Mesenchymal stem cell (in vitro differentiated cells and primary cell): ENCODE data around the gene NDST1.
A peak's percentile ranks its signal among the peaks of the same experiment; 100 is the strongest.

ENCODE experiments used
- DNase-seq: peaks from one replicate; pipeline ENCODE4 v3.0.0-alpha.2; 2013
- H2AFZ ChIP-seq: one replicate; pipeline ENCODE4 v1.6.1; 2013; ENCODE audit warnings: low read depth, mild to moderate bottlenecking, control low read depth, inconsistent platforms, low read length, moderate library complexity
- H2AK5ac ChIP-seq: 2 replicates; pipeline ENCODE4 v1.6.1; 2013; ENCODE audit warnings: low read length, moderate library complexity, mild to moderate bottlenecking, inconsistent platforms; ENCODE audit not compliant: severe bottlenecking
- H2BK120ac ChIP-seq: one replicate; pipeline ENCODE4 v1.6.1; 2013; ENCODE audit warnings: low read depth, mild to moderate bottlenecking, inconsistent platforms, low read length, moderate library complexity
- H2BK12ac ChIP-seq, 2 experiments: one replicate each; pipeline ENCODE4 v1.6.1; 2013; ENCODE audit warnings: inconsistent platforms in 2 of 2, low read length in 2 of 2, mild to moderate bottlenecking in 2 of 2, moderate library complexity in 2 of 2, control low read depth in 1 of 2
- H2BK15ac ChIP-seq: one replicate; pipeline ENCODE4 v1.6.1; 2013; ENCODE audit warnings: mild to moderate bottlenecking, low read depth, inconsistent platforms; ENCODE audit not compliant: poor library complexity, severe bottlenecking
- H2BK5ac ChIP-seq: 2 replicates; pipeline ENCODE4 v1.6.1; 2013; ENCODE audit warnings: low read depth, mild to moderate bottlenecking, low read length, control low read depth, inconsistent platforms; ENCODE audit not compliant: poor library complexity, severe bottlenecking
- H3K14ac ChIP-seq, 2 experiments: one replicate each; pipeline ENCODE4 v1.6.1; 2013; ENCODE audit warnings: inconsistent platforms in 2 of 2, low read length in 2 of 2, control low read depth in 1 of 2, mild to moderate bottlenecking in 1 of 2, moderate library complexity in 1 of 2
- H3K18ac ChIP-seq, 2 experiments: one replicate each; pipeline ENCODE4 v1.6.1; 2013; ENCODE audit warnings: inconsistent platforms in 2 of 2, low read length in 2 of 2, control low read depth in 1 of 2, low read depth in 1 of 2, mild to moderate bottlenecking in 1 of 2
- H3K23ac ChIP-seq, 2 experiments: one replicate each; pipeline ENCODE4 v1.6.1; 2013; ENCODE audit warnings: inconsistent platforms in 2 of 2, low read length in 2 of 2, mild to moderate bottlenecking in 2 of 2, moderate library complexity in 2 of 2, control low read depth in 1 of 2
- H3K27ac ChIP-seq: 2 replicates; pipeline ENCODE4 v1.5.1; 2013; ENCODE audit warnings: mild to moderate bottlenecking, moderate library complexity, low read length, control low read depth, inconsistent platforms; ENCODE audit not compliant: poor library complexity, severe bottlenecking
- H3K27me3 ChIP-seq, 2 experiments: 2 replicates each; pipeline versions ENCODE4 v1.6.1 to v1.7.0; 2013; ENCODE audit warnings: low read length in 2 of 2, mild to moderate bottlenecking in 2 of 2, moderate library complexity in 2 of 2, control low read depth in 1 of 2, inconsistent platforms in 1 of 2; ENCODE audit not compliant: control insufficient read depth in 1 of 2, insufficient read depth in 1 of 2
- H3K36me3 ChIP-seq, 2 experiments: 2 replicates each; pipeline versions ENCODE4 v1.6.1 to v1.7.0; 2013; ENCODE audit warnings: low read length in 2 of 2, control low read depth in 1 of 2, inconsistent platforms in 1 of 2, low read depth in 1 of 2, mild to moderate bottlenecking in 1 of 2; ENCODE audit not compliant: insufficient read depth in 2 of 2, control insufficient read depth in 1 of 2
- H3K4ac ChIP-seq, 2 experiments: one replicate each; pipeline ENCODE4 v1.6.1; 2013; ENCODE audit warnings: inconsistent platforms in 2 of 2, low read length in 2 of 2, mild to moderate bottlenecking in 2 of 2, moderate library complexity in 2 of 2, control low read depth in 1 of 2, low read depth in 1 of 2
- H3K4me1 ChIP-seq: 2 replicates; pipeline ENCODE4 v1.6.1; 2013; ENCODE audit warnings: low read depth, low read length, control low read depth; ENCODE audit not compliant: control insufficient read depth, insufficient read depth
- H3K4me2 ChIP-seq: 2 replicates; pipeline ENCODE4 v1.6.1; 2013; ENCODE audit warnings: low read length, mild to moderate bottlenecking, inconsistent platforms; ENCODE audit not compliant: poor library complexity, severe bottlenecking
- H3K4me3 ChIP-seq, 2 experiments: 2 replicates each; pipeline versions ENCODE4 v1.5.1 to v1.7.0; 2013; ENCODE audit warnings: low read length in 2 of 2, mild to moderate bottlenecking in 2 of 2, control low read depth in 1 of 2, low read depth in 1 of 2; ENCODE audit not compliant: insufficient read depth in 1 of 2
- H3K79me1 ChIP-seq: replicated peaks from 2 replicates; pipeline ENCODE4 v1.6.1; 2013; ENCODE audit warnings: mild to moderate bottlenecking, control low read depth, low read length, inconsistent platforms; ENCODE audit not compliant: poor library complexity, severe bottlenecking
- H3K9ac ChIP-seq: 2 replicates; pipeline ENCODE4 v1.7.0; 2013; ENCODE audit warnings: mild to moderate bottlenecking, low read length, moderate library complexity
- H3K9me3 ChIP-seq: 2 replicates; pipeline ENCODE4 v1.7.0; 2013; ENCODE audit warnings: mild to moderate bottlenecking, low read length; ENCODE audit not compliant: control insufficient read depth
- H4K8ac ChIP-seq: one replicate; pipeline ENCODE4 v1.6.1; 2013; ENCODE audit warnings: inconsistent platforms, mild to moderate bottlenecking, low read length, moderate library complexity
- H4K91ac ChIP-seq: one replicate; pipeline ENCODE4 v1.6.1; 2013; ENCODE audit warnings: mild to moderate bottlenecking, low read length, inconsistent platforms
- WGBS: methylation state at CpG from one replicate; pipeline ENCODE4 v1.1.7; 2013; ENCODE audit warnings: mixed read lengths; 5-methylcytosine and 5-hydroxymethylcytosine counted together

NDST1 gene

DNA sequence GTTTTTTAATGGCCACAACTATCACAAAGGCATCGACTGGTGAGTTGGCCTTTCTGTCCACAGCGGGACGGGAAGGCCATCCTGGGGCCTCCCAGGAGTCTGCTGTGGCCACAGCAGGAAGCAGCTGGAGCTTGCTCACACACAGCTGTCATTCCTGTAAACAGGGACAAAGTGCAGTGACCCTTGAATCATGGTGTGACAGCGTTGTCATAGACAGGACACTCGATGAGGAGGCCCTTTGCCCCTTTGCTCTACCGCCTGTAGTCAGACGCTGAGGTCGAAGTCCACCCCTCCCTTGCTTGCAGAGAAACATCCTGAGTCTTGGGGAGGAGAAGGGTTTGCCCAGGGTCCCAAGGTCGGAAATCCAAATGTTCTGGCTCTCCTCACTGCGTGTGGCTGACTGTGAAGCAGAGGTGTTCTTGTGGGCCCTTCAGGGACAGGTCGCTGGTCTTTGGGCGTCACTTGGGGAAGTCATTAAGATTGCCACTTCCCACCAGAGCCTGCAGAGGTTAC is 35.1 kb downstream of the NDST1 start:
- Histone ChIP-seq H3K27me3 (no peaks in the 10 kb centered on the region), H3K4ac (peak overlapping the region in 1 of 2 experiments; percentile 11), H3K79me1 (peaks cover 49% of the 10 kb centered on the region), H3K27ac (peak overlapping the region; percentile 30), H2AFZ (no peak overlapping the region), H4K91ac (no peak overlapping the region), H3K23ac (no peak overlapping the region), H2BK12ac (peak overlapping the region in 1 of 2 experiments; percentile 55), H2BK5ac (no peak overlapping the region), H3K9me3 (no peaks in the 10 kb centered on the region), H3K14ac (peak overlapping the region in 1 of 2 experiments; percentile 66), H3K4me3 (no peak overlapping the region), H3K4me1 (peaks cover 48% of the 10 kb centered on the region), H2BK15ac (no peak overlapping the region), H2AK5ac (peak overlapping the region; percentile 0), H2BK120ac (no peak overlapping the region), H3K18ac (peak overlapping the region in 1 of 2 experiments; percentile 28), H3K36me3 (peaks cover 85 to 93% of the 10 kb centered on the region in 2 experiments), H3K4me2 (no peak overlapping the region), H4K8ac (no peak overlapping the region), H3K9ac (no peak overlapping the region)
- peak; percentile 65 for DNase-seq
- 36% methylated on average over 12 of the region's 12 CpGs for WGBS

DNA sequence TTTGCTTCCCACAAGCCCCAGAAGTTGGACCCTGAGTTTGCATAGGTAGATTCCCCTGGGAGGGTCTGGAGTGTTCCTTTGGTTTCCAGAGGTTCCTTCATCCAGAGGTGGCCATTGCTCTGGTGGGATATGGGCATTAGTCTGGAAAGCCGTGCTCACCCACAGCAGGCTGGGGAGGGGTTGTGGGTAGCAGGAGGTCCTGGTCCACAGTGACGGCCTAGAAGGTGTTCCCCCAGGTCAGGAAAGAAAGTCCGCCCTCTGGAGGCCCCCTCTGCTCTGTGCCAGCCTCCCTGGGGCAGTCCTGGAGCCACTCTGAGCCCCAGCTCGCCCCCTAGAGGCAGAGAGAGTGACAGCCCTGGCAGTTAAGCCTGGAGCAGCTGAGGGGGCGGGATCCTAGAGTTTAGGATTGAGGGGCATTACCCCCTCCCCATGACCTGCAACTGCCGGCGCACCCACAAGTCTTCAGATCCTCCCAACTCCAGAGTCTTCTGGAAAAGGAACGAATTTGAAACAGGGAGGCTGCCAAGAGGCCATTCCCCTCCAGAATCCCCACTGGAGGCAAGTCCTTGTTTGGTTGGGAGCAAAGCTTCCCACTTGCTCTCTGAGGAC is 36.8 kb downstream of the NDST1 start:
- H3K9ac ChIP-seq = no peak overlapping the region
- H3K79me1 ChIP-seq = peaks cover 49% of the 10 kb centered on the region
- WGBS = 65% methylated on average over 7 of the region's 8 CpGs
- H2BK12ac ChIP-seq = no peak overlapping the region
- no peak overlapping the region for H2AFZ ChIP-seq
- H3K18ac ChIP-seq = peak overlapping the region in 1 of 2 experiments; percentile 37
- H3K27me3 ChIP-seq = no peaks in the 10 kb centered on the region
- no peak overlapping the region for H2BK5ac ChIP-seq
- peak; percentile 60 for DNase-seq
- no peak overlapping the region for H2BK120ac ChIP-seq
- H4K91ac ChIP-seq = no peak overlapping the region
- peaks cover 86 to 93% of the 10 kb centered on the region in 2 experiments for H3K36me3 ChIP-seq
- H3K4ac ChIP-seq = no peak overlapping the region
- H3K14ac ChIP-seq = no peak overlapping the region
- peak overlapping the region; percentile 74 for H3K27ac ChIP-seq
- no peak overlapping the region for H3K4me2 ChIP-seq
- peak overlapping the region; percentile 60 for H2AK5ac ChIP-seq
- no peak overlapping the region for H2BK15ac ChIP-seq
- H4K8ac ChIP-seq = no peak overlapping the region
- peaks cover 41% of the 10 kb centered on the region for H3K4me1 ChIP-seq
- H3K9me3 ChIP-seq = no peaks in the 10 kb centered on the region
- no peak overlapping the region for H3K23ac ChIP-seq
- no peak overlapping the region for H3K4me3 ChIP-seq

DNA sequence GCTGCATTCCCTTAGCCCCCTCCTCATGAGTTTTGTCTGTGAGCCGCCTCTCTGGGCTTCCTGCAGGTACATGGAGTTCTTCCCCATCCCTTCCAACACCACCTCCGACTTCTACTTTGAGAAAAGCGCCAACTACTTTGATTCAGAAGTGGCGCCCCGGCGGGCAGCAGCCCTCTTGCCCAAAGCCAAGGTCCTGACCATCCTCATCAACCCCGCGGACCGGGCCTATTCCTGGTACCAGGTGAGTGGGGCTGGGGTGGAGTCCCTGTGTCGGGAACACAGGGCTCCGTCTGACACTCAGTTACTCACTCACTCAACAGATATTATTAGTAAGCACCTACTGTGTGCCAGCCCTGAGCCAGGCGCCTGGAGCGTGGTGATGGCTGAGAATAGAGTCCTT is 37.3 kb downstream of the NDST1 start:
- Histone ChIP-seq H2AFZ (no peak overlapping the region), H2BK15ac (no peak overlapping the region), H4K91ac (no peak overlapping the region), H4K8ac (no peak overlapping the region), H3K4me2 (no peak overlapping the region), H3K27ac (peak overlapping the region; percentile 74), H3K23ac (no peak overlapping the region), H2AK5ac (peak overlapping the region; percentile 99), H3K4ac (no peak overlapping the region), H3K36me3 (peaks cover 85 to 93% of the 10 kb centered on the region in 2 experiments), H3K9ac (no peak overlapping the region), H2BK5ac (no peak overlapping the region), H3K27me3 (no peaks in the 10 kb centered on the region), H3K79me1 (peaks cover 47% of the 10 kb centered on the region), H2BK12ac (no peak overlapping the region), H3K14ac (no peak overlapping the region), H2BK120ac (no peak overlapping the region), H3K9me3 (no peaks in the 10 kb centered on the region), H3K4me1 (peaks cover 36% of the 10 kb centered on the region), H3K18ac (no peak overlapping the region), H3K4me3 (no peak overlapping the region)
- 100% methylated on average over 8 of the region's 13 CpGs for WGBS
- DNase-seq = no peak

DNA sequence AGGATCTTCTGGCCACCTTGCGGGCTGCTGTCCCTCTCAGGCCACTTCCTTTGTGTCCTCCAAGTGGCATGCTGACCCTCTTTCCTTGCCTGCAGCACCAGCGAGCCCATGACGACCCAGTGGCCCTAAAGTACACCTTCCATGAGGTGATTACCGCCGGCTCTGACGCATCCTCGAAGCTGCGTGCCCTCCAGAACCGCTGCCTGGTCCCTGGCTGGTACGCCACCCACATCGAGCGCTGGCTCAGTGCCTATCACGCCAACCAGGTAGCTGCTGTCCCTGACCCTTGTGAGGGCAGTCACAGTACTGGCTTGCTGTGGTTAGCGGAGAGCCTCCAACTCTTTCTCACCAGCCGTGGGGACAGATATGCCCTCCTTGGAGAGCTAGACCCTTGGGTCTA is 40.2 kb downstream of the NDST1 start:
- Histone ChIP-seq H2AFZ (no peak overlapping the region), H2BK5ac (no peak overlapping the region), H2AK5ac (no peak overlapping the region), H3K27ac (no peak overlapping the region), H3K79me1 (peaks cover 40% of the 10 kb centered on the region), H2BK12ac (no peak overlapping the region), H3K4me2 (no peak overlapping the region), H2BK15ac (no peak overlapping the region), H3K9ac (no peak overlapping the region), H3K36me3 (peaks cover 87 to 93% of the 10 kb centered on the region in 2 experiments), H3K4me1 (peaks cover 18% of the 10 kb centered on the region), H3K9me3 (no peaks in the 10 kb centered on the region), H3K18ac (no peak overlapping the region), H3K23ac (no peak overlapping the region), H2BK120ac (no peak overlapping the region), H3K4me3 (no peak overlapping the region), H3K4ac (no peak overlapping the region), H4K91ac (no peak overlapping the region), H3K27me3 (no peaks in the 10 kb centered on the region), H4K8ac (no peak overlapping the region), H3K14ac (no peak overlapping the region)
- WGBS = 97% methylated on average over 14 of the region's 15 CpGs
- DNase-seq = no peak
